ENCODE data around the gene KAZN. TPM values are rescaled to one million over a fixed set of nuclear protein-coding genes. Genes with fewer than 3 reads are reported as not detected.

The KAZN gene
- total and polyA plus RNA-seq, 2 of the 8 experiments (the other 6 are each of a cell fraction or from before 2014, with no cell fraction given), result 3.7 to 11.8 TPM

DNA sequence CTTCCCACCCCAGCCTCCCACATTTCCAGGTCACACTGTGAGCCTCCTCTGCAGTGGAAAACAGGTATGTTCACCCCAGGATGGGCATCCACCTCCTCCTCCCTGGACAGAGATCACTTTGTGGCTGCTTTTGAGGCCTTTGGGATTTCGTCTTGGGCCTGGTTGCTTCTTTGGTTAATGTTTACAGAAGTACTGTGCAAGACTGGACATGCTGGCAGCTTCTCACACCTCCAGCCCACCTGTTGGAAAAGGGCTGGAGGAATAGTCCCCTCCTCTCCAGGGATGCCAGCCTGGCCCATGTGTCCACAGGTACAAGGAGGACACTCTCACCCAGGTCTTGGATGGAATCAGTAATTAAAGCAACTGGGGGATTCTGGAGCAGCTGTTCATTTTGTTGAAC lies 56.1 kb downstream of the KAZN start (continued):
- TF ChIP-seq SP4 (IDR thresholded peaks at IDR 0.05; ENCODE audit: low read length), result no peak
- TF ChIP-seq, protein P1, sequence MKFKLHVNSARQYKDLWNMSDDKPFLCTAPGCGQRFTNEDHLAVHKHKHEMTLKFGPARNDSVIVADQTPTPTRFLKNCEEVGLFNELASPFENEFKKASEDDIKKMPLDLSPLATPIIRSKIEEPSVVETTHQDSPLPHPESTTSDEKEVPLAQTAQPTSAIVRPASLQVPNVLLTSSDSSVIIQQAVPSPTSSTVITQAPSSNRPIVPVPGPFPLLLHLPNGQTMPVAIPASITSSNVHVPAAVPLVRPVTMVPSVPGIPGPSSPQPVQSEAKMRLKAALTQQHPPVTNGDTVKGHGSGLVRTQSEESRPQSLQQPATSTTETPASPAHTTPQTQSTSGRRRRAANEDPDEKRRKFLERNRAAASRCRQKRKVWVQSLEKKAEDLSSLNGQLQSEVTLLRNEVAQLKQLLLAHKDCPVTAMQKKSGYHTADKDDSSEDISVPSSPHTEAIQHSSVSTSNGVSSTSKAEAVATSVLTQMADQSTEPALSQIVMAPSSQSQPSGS (IDR thresholded peaks at IDR 0.05; ENCODE audit: low read length), result no peak
